Mucosa of rectum (tissue), 2 donors: ENCODE measurements around the gene AGAP9.
"Not testable (repeated sequence)": the region's sequence is repeated elsewhere in the genome, so short reads cannot be mapped to it uniquely, and the experiment has no call there.

ENCODE experiments used
- H3K27ac ChIP-seq, 2 donors: one replicate each; pipeline ENCODE4 v1.7.0; 2013; ENCODE audit warnings: inconsistent platforms in 2 of 2, low read depth in 2 of 2, low read length in 2 of 2
- H3K27me3 ChIP-seq, 2 donors: one replicate each; pipeline ENCODE4 v1.7.0; 2013; ENCODE audit warnings: low read length in 2 of 2; ENCODE audit not compliant: control insufficient read depth in 2 of 2, insufficient read depth in 2 of 2
- H3K36me3 ChIP-seq, 2 donors: one replicate each; pipeline ENCODE4 v1.7.0; 2013; ENCODE audit warnings: low read length in 2 of 2; ENCODE audit not compliant: control insufficient read depth in 2 of 2, insufficient read depth in 2 of 2
- H3K4me1 ChIP-seq, 2 donors: one replicate each; pipeline ENCODE4 v1.7.0; 2013; ENCODE audit warnings: low read length in 2 of 2, mild to moderate bottlenecking in 1 of 2; ENCODE audit not compliant: control insufficient read depth in 2 of 2, insufficient read depth in 2 of 2
- H3K4me3 ChIP-seq, 2 donors: one replicate each; pipeline ENCODE4 v1.7.0; 2013; ENCODE audit warnings: low read length in 2 of 2
- H3K9ac ChIP-seq, 2 donors: one replicate each; pipeline ENCODE4 v1.7.0; 2013; ENCODE audit warnings: low read length in 2 of 2, low read depth in 1 of 2, mild to moderate bottlenecking in 1 of 2
- H3K9me3 ChIP-seq, 2 donors: one replicate each; pipeline ENCODE4 v1.7.0; 2013; ENCODE audit warnings: low read length in 2 of 2; ENCODE audit not compliant: control insufficient read depth in 2 of 2
- donor health status: healthy.
- donor health status: Normal muscosa, but diverticular disease.

Gene AGAP9

GRCh38 chr10:47489630-47490029, 33.8 kb downstream of the AGAP9 start:
- not testable (repeated sequence) for H3K27ac ChIP-seq, H3K4me3 ChIP-seq, H3K36me3 ChIP-seq, H3K9ac ChIP-seq, H3K27me3 ChIP-seq, H3K4me1 ChIP-seq, H3K9me3 ChIP-seq

- H3K36me3 ChIP-seq, H3K4me1 ChIP-seq, H3K27me3 ChIP-seq, H3K27ac ChIP-seq, H3K9me3 ChIP-seq, H3K4me3 ChIP-seq, H3K9ac ChIP-seq: not testable (repeated sequence)
Measured at GRCh38 chr10:47485943-47486342, 37.5 kb downstream of the AGAP9 start.

GRCh38 chr10:47484786-47485185, 38.7 kb downstream of the AGAP9 start:
- H3K4me1 ChIP-seq, H3K36me3 ChIP-seq, H3K4me3 ChIP-seq, H3K27me3 ChIP-seq, H3K9me3 ChIP-seq, H3K9ac ChIP-seq, H3K27ac ChIP-seq: not testable (repeated sequence)

- H3K9me3 ChIP-seq, H3K4me3 ChIP-seq, H3K4me1 ChIP-seq, H3K27me3 ChIP-seq, H3K9ac ChIP-seq, H3K36me3 ChIP-seq, H3K27ac ChIP-seq: not testable (repeated sequence)
Measured at GRCh38 chr10:47483923-47484322, 39.5 kb downstream of the AGAP9 start, which contains the start of gene ANXA8. Gene ANXA8, minus strand, starts transcription at chr10:47484115. Its CDS starts 182 bp downstream, at chr10:47483933.

GRCh38 chr10:47482367-47482766, 41.1 kb downstream of the AGAP9 start:
- H3K36me3 ChIP-seq, H3K9me3 ChIP-seq, H3K27ac ChIP-seq: not testable (repeated sequence)

GRCh38 chr10:47481768-47482181, 41.7 kb downstream of the AGAP9 start:
- H3K4me3 ChIP-seq, H3K27ac ChIP-seq, H3K27me3 ChIP-seq, H3K4me1 ChIP-seq, H3K9me3 ChIP-seq, H3K9ac ChIP-seq, H3K36me3 ChIP-seq: not testable (repeated sequence)

More at GRCh38 chr10:47482367-47482766, 41.1 kb downstream of the AGAP9 start:
- H3K4me1 ChIP-seq, H3K27me3 ChIP-seq, H3K9ac ChIP-seq, H3K4me3 ChIP-seq: not testable (repeated sequence)

- H3K36me3 ChIP-seq, H3K27me3 ChIP-seq, H3K27ac ChIP-seq, H3K9me3 ChIP-seq, H3K4me1 ChIP-seq, H3K4me3 ChIP-seq, H3K9ac ChIP-seq: not testable (repeated sequence)
Measured at GRCh38 chr10:47481182-47481766, 42.2 kb downstream of the AGAP9 start.

GRCh38 chr10:47480133-47480532, 43.3 kb downstream of the AGAP9 start:
- H3K36me3 ChIP-seq, H3K4me3 ChIP-seq, H3K9ac ChIP-seq, H3K9me3 ChIP-seq, H3K27ac ChIP-seq, H3K4me1 ChIP-seq, H3K27me3 ChIP-seq: not testable (repeated sequence)

- H3K27me3 ChIP-seq = not testable (repeated sequence)
Measured at GRCh38 chr10:47478114-47478513, 45.3 kb downstream of the AGAP9 start.

GRCh38 chr10:47477078-47477477, 46.4 kb downstream of the AGAP9 start:
- H3K27me3 ChIP-seq, H3K9ac ChIP-seq, H3K4me1 ChIP-seq, H3K36me3 ChIP-seq, H3K4me3 ChIP-seq, H3K9me3 ChIP-seq, H3K27ac ChIP-seq: not testable (repeated sequence)

More at GRCh38 chr10:47478114-47478513, 45.3 kb downstream of the AGAP9 start:
- not testable (repeated sequence) for H3K9ac ChIP-seq, H3K9me3 ChIP-seq, H3K27ac ChIP-seq, H3K36me3 ChIP-seq, H3K4me1 ChIP-seq, H3K4me3 ChIP-seq

GRCh38 chr10:47475101-47475500, 48.3 kb downstream of the AGAP9 start:
- H3K4me1 ChIP-seq, H3K9me3 ChIP-seq, H3K27ac ChIP-seq, H3K27me3 ChIP-seq, H3K36me3 ChIP-seq, H3K4me3 ChIP-seq, H3K9ac ChIP-seq: not testable (repeated sequence)
